Activated naive CD8-positive, alpha-beta T cell treated with anti-CD3 and anti-CD28 coated beads, Interleukin-2, amount 50 U/mL, for 24 hours (primary cell): Measurements from ENCODE around the gene CCND2.
A peak's percentile ranks its signal among the peaks of the same experiment; 100 is the strongest.
"Not testable (repeated sequence)": the region's sequence is repeated elsewhere in the genome, so short reads cannot be mapped to it uniquely, and the experiment has no call there.

Experiments used
- ATAC-seq: fragments of 150-1000 bp; cut with Tn5 transposase; one replicate; pipeline ENCODE4 v1.10.0; 2021
- DNase-seq: peaks from one replicate; pipeline ENCODE4 v3.0.0; 2021
- H3K27ac Mint-ChIP-seq: one replicate; pipeline ENCODE4 v1.8.0; 2021; ENCODE audit warnings: mild to moderate bottlenecking, mixed read lengths
- H3K27me3 Mint-ChIP-seq: one replicate; pipeline ENCODE4 v1.8.0; 2021; ENCODE audit warnings: mixed read lengths
- H3K36me3 Mint-ChIP-seq: one replicate; pipeline ENCODE4 v1.8.0; 2021; ENCODE audit warnings: low read depth, mixed read lengths
- H3K4me1 Mint-ChIP-seq: one replicate; pipeline ENCODE4 v1.8.0; 2021; ENCODE audit warnings: mixed read lengths
- H3K4me3 Mint-ChIP-seq: one replicate; pipeline ENCODE4 v1.8.0; 2021; ENCODE audit warnings: mild to moderate bottlenecking, moderate library complexity, mixed read lengths
- H3K9me3 Mint-ChIP-seq: one replicate; pipeline ENCODE4 v1.8.0; 2021; ENCODE audit warnings: mixed read lengths

CCND2 gene

GRCh38 chr12:4273652-4274395 is at the start of gene CCND2:
CCND2 (plus strand) TSS chr12:4273762; CDS start chr12:4274041, 279 bp downstream.
- H3K27ac Mint-ChIP-seq: peak within 1 kb of the TSS; percentile 100
- ATAC-seq (peak; percentile 34), DNase-seq (peak; percentile 86)
- peaks cover 42% of the 10 kb centered on the region for H3K36me3 Mint-ChIP-seq
- H3K9me3 Mint-ChIP-seq: no peaks in the 10 kb centered on the region
- peaks cover 38% of the 10 kb centered on the region for H3K4me1 Mint-ChIP-seq
- peak within 1 kb of the TSS; percentile 89 for H3K4me3 Mint-ChIP-seq
- H3K27me3 Mint-ChIP-seq: no peaks in the 10 kb centered on the region

GRCh38 chr12:4224206-4224889 is 49.2 kb upstream of the CCND2 start:
- no peak overlapping the region for H3K27ac Mint-ChIP-seq
- no peaks in the 10 kb centered on the region for H3K36me3 Mint-ChIP-seq
- no peaks in the 10 kb centered on the region for H3K9me3 Mint-ChIP-seq
- peaks cover 17% of the 10 kb centered on the region for H3K4me1 Mint-ChIP-seq
- DNase-seq: no peak
- no peak overlapping the region for H3K4me3 Mint-ChIP-seq
- peaks cover 1% of the 10 kb centered on the region for H3K27me3 Mint-ChIP-seq
- ATAC-seq: no peak

GRCh38 chr12:4225571-4225970 is 48.0 kb upstream of the CCND2 start:
- H3K27me3 Mint-ChIP-seq: no peaks in the 10 kb centered on the region
- no peak overlapping the region for H3K27ac Mint-ChIP-seq
- H3K4me3 Mint-ChIP-seq: no peak overlapping the region
- no peaks in the 10 kb centered on the region for H3K9me3 Mint-ChIP-seq
- H3K4me1 Mint-ChIP-seq: peaks cover 13% of the 10 kb centered on the region
- DNase-seq: no peak
- no peak for ATAC-seq
- H3K36me3 Mint-ChIP-seq: no peaks in the 10 kb centered on the region

GRCh38 chr12:4227046-4227445 is 46.5 kb upstream of the CCND2 start:
- no peak overlapping the region for H3K4me3 Mint-ChIP-seq
- H3K9me3 Mint-ChIP-seq: no peaks in the 10 kb centered on the region
- H3K27ac Mint-ChIP-seq: no peak overlapping the region
- ATAC-seq (no peak), DNase-seq (no peak)
- no peaks in the 10 kb centered on the region for H3K27me3 Mint-ChIP-seq
- H3K4me1 Mint-ChIP-seq: peaks cover 10% of the 10 kb centered on the region
- H3K36me3 Mint-ChIP-seq: no peaks in the 10 kb centered on the region

GRCh38 chr12:4228122-4228580 is 45.4 kb upstream of the CCND2 start:
- H3K36me3 Mint-ChIP-seq: no peaks in the 10 kb centered on the region
- no peak overlapping the region for H3K27ac Mint-ChIP-seq
- no peaks in the 10 kb centered on the region for H3K9me3 Mint-ChIP-seq
- no peak overlapping the region for H3K4me3 Mint-ChIP-seq
- no peak for DNase-seq
- H3K4me1 Mint-ChIP-seq: peaks cover 10% of the 10 kb centered on the region
- ATAC-seq: no peak
- H3K27me3 Mint-ChIP-seq: no peaks in the 10 kb centered on the region

- H3K27ac Mint-ChIP-seq: no peak overlapping the region
- no peaks in the 10 kb centered on the region for H3K27me3 Mint-ChIP-seq
- no peaks in the 10 kb centered on the region for H3K36me3 Mint-ChIP-seq
- ATAC-seq: no peak
- no peaks in the 10 kb centered on the region for H3K9me3 Mint-ChIP-seq
- H3K4me1 Mint-ChIP-seq: no peaks in the 10 kb centered on the region
- DNase-seq: no peak
- no peak overlapping the region for H3K4me3 Mint-ChIP-seq
These were observed 43.0 kb upstream of the CCND2 start for GRCh38 chr12:4230526-4230925.

GRCh38 chr12:4238577-4238976 is 35.0 kb upstream of the CCND2 start:
- Mint-ChIP-seq H3K4me1 (peaks cover 6% of the 10 kb centered on the region), H3K4me3 (no peak overlapping the region), H3K27me3 (peaks cover 13% of the 10 kb centered on the region), H3K9me3 (peaks cover 32% of the 10 kb centered on the region), H3K27ac (no peak overlapping the region), H3K36me3 (peaks cover 13% of the 10 kb centered on the region)
- no peak for ATAC-seq
- no peak for DNase-seq

GRCh38 chr12:4239746-4240145 is 33.8 kb upstream of the CCND2 start:
- DNase-seq (no peak), ATAC-seq (no peak)
- H3K36me3 Mint-ChIP-seq: peaks cover 13% of the 10 kb centered on the region
- peaks cover 13% of the 10 kb centered on the region for H3K27me3 Mint-ChIP-seq
- H3K27ac Mint-ChIP-seq: no peak overlapping the region
- H3K4me3 Mint-ChIP-seq: no peak overlapping the region
- H3K9me3 Mint-ChIP-seq: peaks cover 32% of the 10 kb centered on the region
- peaks cover 6% of the 10 kb centered on the region for H3K4me1 Mint-ChIP-seq

GRCh38 chr12:4240161-4240783 is 33.3 kb upstream of the CCND2 start:
- ATAC-seq (no peak), DNase-seq (no peak)
- H3K36me3 Mint-ChIP-seq: peaks cover 13% of the 10 kb centered on the region
- no peak overlapping the region for H3K4me3 Mint-ChIP-seq
- peaks cover 32% of the 10 kb centered on the region for H3K9me3 Mint-ChIP-seq
- H3K4me1 Mint-ChIP-seq: peaks cover 6% of the 10 kb centered on the region
- H3K27ac Mint-ChIP-seq: no peak overlapping the region
- peaks cover 13% of the 10 kb centered on the region for H3K27me3 Mint-ChIP-seq

GRCh38 chr12:4240981-4241380 is 32.6 kb upstream of the CCND2 start:
- Mint-ChIP-seq H3K27me3 (peaks cover 13% of the 10 kb centered on the region), H3K4me3 (no peak overlapping the region), H3K4me1 (peaks cover 7% of the 10 kb centered on the region), H3K36me3 (peaks cover 13% of the 10 kb centered on the region), H3K9me3 (peaks cover 32% of the 10 kb centered on the region), H3K27ac (no peak overlapping the region)
- ATAC-seq (no peak), DNase-seq (no peak)

GRCh38 chr12:4241592-4241991 is 32.0 kb upstream of the CCND2 start:
- Mint-ChIP-seq H3K4me1 (peaks cover 7% of the 10 kb centered on the region), H3K9me3 (peaks cover 32% of the 10 kb centered on the region), H3K27ac (no peak overlapping the region), H3K4me3 (no peak overlapping the region), H3K36me3 (peaks cover 13% of the 10 kb centered on the region), H3K27me3 (peaks cover 11% of the 10 kb centered on the region)
- no peak for DNase-seq
- ATAC-seq: peak; percentile 20

GRCh38 chr12:4242595-4242994 is 31.0 kb upstream of the CCND2 start:
- H3K36me3 Mint-ChIP-seq: peaks cover 5% of the 10 kb centered on the region
- no peak for DNase-seq
- no peak overlapping the region for H3K4me3 Mint-ChIP-seq

GRCh38 chr12:4243091-4243490 is 30.5 kb upstream of the CCND2 start:
- DNase-seq: no peak
- Mint-ChIP-seq H3K4me3 (no peak overlapping the region), H3K4me1 (peaks cover 7% of the 10 kb centered on the region), H3K27me3 (peaks cover 8% of the 10 kb centered on the region), H3K9me3 (peaks cover 17% of the 10 kb centered on the region), H3K36me3 (peaks cover 5% of the 10 kb centered on the region), H3K27ac (no peak overlapping the region)
- ATAC-seq: no peak

More at GRCh38 chr12:4242595-4242994, 31.0 kb upstream of the CCND2 start:
- Mint-ChIP-seq H3K4me1 (peaks cover 7% of the 10 kb centered on the region), H3K27ac (no peak overlapping the region), H3K27me3 (peaks cover 8% of the 10 kb centered on the region), H3K9me3 (peaks cover 22% of the 10 kb centered on the region)
- no peak for ATAC-seq

GRCh38 chr12:4243491-4244100 is 30.0 kb upstream of the CCND2 start:
- not testable (repeated sequence) for H3K27ac Mint-ChIP-seq, DNase-seq, H3K27me3 Mint-ChIP-seq, H3K36me3 Mint-ChIP-seq, H3K4me1 Mint-ChIP-seq, H3K4me3 Mint-ChIP-seq, ATAC-seq
- peaks cover 12% of the 10 kb centered on the region for H3K9me3 Mint-ChIP-seq
